ENCODE data around the gene MME.
A peak's percentile ranks its signal among the peaks of the same experiment; 100 is the strongest.
"Not testable (repeated sequence)": the region's sequence is repeated elsewhere in the genome, so short reads cannot be mapped to it uniquely, and the experiment has no call there.

Gene MME

GRCh38 chr3:155110996-155111901 lies 31.1 kb downstream of the MME start:
- no peak for TF ChIP-seq CTCF (IDR thresholded peaks at IDR 0.05; ENCODE audit: low read depth, low read length)
- no peak for DNase-seq (ENCODE audit: extremely low read depth, low read depth)

GRCh38 chr3:155111971-155112370 lies 31.9 kb downstream of the MME start:
- DNase-seq (ENCODE audit: extremely low read depth, low read depth), result no peak
- TF ChIP-seq CTCF (IDR thresholded peaks at IDR 0.05; ENCODE audit: low read depth, low read length), result no peak

- TF ChIP-seq CTCF (IDR thresholded peaks at IDR 0.05; ENCODE audit: low read depth, low read length), result no peak
- DNase-seq (ENCODE audit: extremely low read depth, low read depth), result no peak
Observed at GRCh38 chr3:155112661-155113389, 32.7 kb downstream of the MME start.

- DNase-seq (ENCODE audit: extremely low read depth, low read depth), result not testable (repeated sequence)
Observed at GRCh38 chr3:155124745-155125144, 44.6 kb downstream of the MME start.

GRCh38 chr3:155129396-155129795 lies 49.3 kb downstream of the MME start:
- no peak for DNase-seq (ENCODE audit: extremely low read depth, low read depth)
- no peak for TF ChIP-seq CTCF (IDR thresholded peaks at IDR 0.05; ENCODE audit: low read depth, low read length)

GRCh38 chr3:155130001-155130400 lies 49.9 kb downstream of the MME start:
- DNase-seq (ENCODE audit: extremely low read depth, low read depth), result peak; percentile 23
- no peak for TF ChIP-seq CTCF (IDR thresholded peaks at IDR 0.05; ENCODE audit: low read depth, low read length)

- no peak for TF ChIP-seq CTCF (IDR thresholded peaks at IDR 0.05; ENCODE audit: low read depth, low read length)
- DNase-seq (ENCODE audit: extremely low read depth, low read depth), result no peak
Observed at GRCh38 chr3:155131104-155131503, 51.0 kb downstream of the MME start.

GRCh38 chr3:155134311-155134710 lies 54.2 kb downstream of the MME start:
- not testable (repeated sequence) for DNase-seq (ENCODE audit: extremely low read depth, low read depth)

Data from AG09319 (cell line).